Measurements from ENCODE around the gene R3HDM1. TPM values are rescaled to one million over a fixed set of nuclear protein-coding genes. Genes with fewer than 3 reads are reported as not detected.

The R3HDM1 gene
- total RNA-seq, 2 donors from 2014 or later, result 19.4 to 22.0 TPM

- ATAC-seq (no peak), DNase-seq (no peak)
- intact Hi-C loops (cut with DNase I), result no loop called here
Measured at GRCh38 chr2:135755573-135755972, 224.3 kb downstream of the R3HDM1 start.

GRCh38 chr2:135756692-135757091 is 225.4 kb downstream of the R3HDM1 start:
- intact Hi-C loops (cut with DNase I), result no loop called here
- DNase-seq (no peak), ATAC-seq (no peak)

- no peak for ATAC-seq
- DNase-seq, result no peak
- intact Hi-C loops (cut with DNase I), result no loop called here
Measured at GRCh38 chr2:135762022-135762421, 230.7 kb downstream of the R3HDM1 start.

- DNase-seq (no peak), ATAC-seq (no peak)
- intact Hi-C loops (cut with DNase I), result no loop called here
Measured at GRCh38 chr2:135762530-135762929, 231.2 kb downstream of the R3HDM1 start.

GRCh38 chr2:135768863-135769262 is 237.6 kb downstream of the R3HDM1 start:
- ATAC-seq, result no peak
- no peak for DNase-seq
- intact Hi-C loops (cut with DNase I), result no loop called here

DNA sequence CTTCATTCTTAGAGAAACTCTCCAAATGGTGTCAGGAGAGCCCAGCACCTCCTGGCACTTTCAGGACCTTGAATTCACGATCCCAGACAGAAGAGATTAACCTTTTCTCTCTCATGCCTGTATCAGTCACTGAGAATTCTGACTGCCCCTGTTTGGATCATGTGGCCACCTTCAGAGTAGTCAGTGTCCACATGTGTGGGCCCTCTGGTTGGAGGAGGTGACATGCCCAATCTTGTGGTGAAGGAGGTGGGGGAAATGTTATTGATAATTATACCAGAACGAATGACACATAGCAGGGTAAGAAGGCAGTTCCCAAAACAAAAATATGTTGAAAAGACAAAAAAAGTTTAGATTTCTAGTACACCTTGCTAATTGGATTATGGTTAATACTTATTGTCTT is 242.0 kb downstream of the R3HDM1 start:
- ATAC-seq (no peak), DNase-seq (no peak)
- intact Hi-C loops (cut with DNase I), result no loop called here

- no peak for ATAC-seq
- DNase-seq, result no peak
- intact Hi-C loops (cut with DNase I), result no loop called here
Measured at GRCh38 chr2:135773917-135774316, 242.6 kb downstream of the R3HDM1 start.

Small RNA genes within 50 kb of the gene (microRNA-seq; reads per million reads assigned to microRNA genes)
- gene MIR128-1, result 56.2 to 117 reads per million in 2 donors

Other genes with a start within 250 kb of the R3HDM1 start
- gene ZRANB3, start 266 bp upstream of the R3HDM1 start, total RNA-seq, result 1 to 10 TPM; 2.4 to 2.8 TPM
- 10 to 100 TPM; 56.6 to 75.8 TPM for gene UBXN4, start 210.4 kb downstream of the R3HDM1 start, total RNA-seq

All from left cardiac atrium (tissue), 4 donors.